Heart left ventricle (tissue), 16 donors: ENCODE data around the gene DCTN1. TPM values are rescaled to one million over a fixed set of nuclear protein-coding genes. Genes with fewer than 3 reads are reported as not detected.

ENCODE experiments used
- ATAC-seq, 4 donors: fragments of 200-7000 bp; cut with Tn5 transposase; one replicate each; pipeline ENCODE4 v1.9.1; 2020 to 2022; ENCODE audit warnings: moderate library complexity in 4 of 4, mild to moderate bottlenecking in 3 of 4, moderate number of reproducible peaks in 1 of 4
- DNase-seq, 5 donors: peaks; one replicate each; pipeline ENCODE4 v3.0.0-alpha.2; 2020
- H3K27ac ChIP-seq, 12 donors: fragments of 200-600 bp; sonication (generic) in 4 of 12; one replicate each; pipeline versions ENCODE4 v1.5.0 to v1.8.0; 2016 to 2022; ENCODE audit warnings: mild to moderate bottlenecking in 2 of 12
- H3K27me3 ChIP-seq, 9 donors: fragments of 200-600 bp; sonication (generic) in 2 of 9; one replicate each; pipeline versions ENCODE4 v1.5.1 to v1.8.0; 2016 to 2022; ENCODE audit warnings: mild to moderate bottlenecking in 3 of 9
- H3K36me3 ChIP-seq, 9 donors: fragments of 200-600 bp; sonication (generic) in 2 of 9; one replicate each; pipeline versions ENCODE4 v1.5.0 to v1.8.0; 2018 to 2022; ENCODE audit warnings: mild to moderate bottlenecking in 2 of 9
- H3K4me1 ChIP-seq, 12 donors: fragments of 200-600 bp; sonication (generic) in 4 of 12; one replicate each; pipeline versions ENCODE4 v1.5.0 to v1.8.0; 2016 to 2022; ENCODE audit warnings: mild to moderate bottlenecking in 3 of 12
- H3K4me3 ChIP-seq, 12 donors: fragments of 200-600 bp; sonication (generic) in 4 of 12; one replicate each; pipeline versions ENCODE4 v1.5.0 to v1.8.0; 2017 to 2022; ENCODE audit warnings: mild to moderate bottlenecking in 9 of 12, moderate library complexity in 4 of 12
- H3K9me3 ChIP-seq, 12 donors: fragments of 200-600 bp; sonication (generic) in 4 of 12; one replicate each; pipeline versions ENCODE4 v1.5.0 to v1.8.0; 2016 to 2022; ENCODE audit warnings: mild to moderate bottlenecking in 1 of 12
- CTCF ChIP-seq, 12 donors: fragments of 200-600 bp; sonication (generic) in 4 of 12; IDR thresholded peaks; one replicate each; pipeline versions ENCODE4 v1.5.0 to v1.8.0; 2018 to 2022; ENCODE audit warnings: antibody characterized with exemption in 12 of 12, mild to moderate bottlenecking in 5 of 12
- POLR2A ChIP-seq, 2 donors: fragments of 450-650 bp; IDR thresholded peaks; one replicate each; pipeline ENCODE4 v1.6.1; 2017; ENCODE audit warnings: antibody characterized with exemption in 2 of 2, mild to moderate bottlenecking in 2 of 2, moderate library complexity in 2 of 2
- WGBS, 4 donors: extraction: QIAGEN DNeasy Blood & Tissue Kit in 2 of 4; methylation state at CpG; one replicate each; pipeline versions ENCODE4 v1.1.5 to v1.1.7; 2013 to 2018; 5-methylcytosine and 5-hydroxymethylcytosine counted together
- intact Hi-C, 10 donors: fragments of 100-400 bp; cut with DNase I; formaldehyde crosslinking; loops; one replicate each; pipeline versions ENCODE4 v1.11.1 to v1.14.2; 2022
- polyA plus RNA-seq, 2 donors: library from polyadenylated mRNA; stranded (reverse); fragments of 200-250 nt; gene quantifications; one replicate each; pipeline ENCODE4 v1.2.3, GENCODE V29; 2013
- total RNA-seq, 9 donors: library from RNA; depleted of rRNA in 2 of 9; stranded (reverse); fragments of >200 nt in 2 of 9; fragmentation: NEBNext Ultra II Directional in 3 of 9; extraction: Animal tissue kit (Norgen Biotek cat#: 25700) in 3 of 9; gene quantifications; one replicate each; pipeline versions ENCODE4 v1.1.0 to v1.2.4, GENCODE V29; 2016 to 2023
- donor health status: ischemic (EF 13 %, LVEDD 7.1; RV severe dilation, severe dysfunction).
- donor health status: healthy with polysubstance abuse.
- donor health status: DM: no; HTN: yes; CAD: no.
- donor health status: DM: no; HTN: no; CAD: no.
- donor health status: ischemic (EF 25% LVEDD 6.9; RV normal size, moderate dysfunction).
- donor health status: ischemic (EF 25% LVEDD 5.7; RV mildly dilated, moderate dysfunction).
- donor health status: healthy.
- donor health status: DM: yes; HTN: yes; CAD: no.
- donor health status: ischemic (EF 35%, LVEDD 5.7; RV mildly dilated, moderate dysfunction).
- donor health status: nonischemic (EF 11% LVEDD 7.7; RV severe dilation, severe dysfunction).
- donor health status: DM: yes; HTN: yes; CAD: no.
- donor health status: PGD.
- donor health status: ischemic (EF 29% LVEDD 5.4; RV normal size, mild dysfunction).
- donor health status: nonischemic (EF 23%, LVEDD 6.1; RV moderate dilation, normal function).

DCTN1 gene
- total and polyA plus RNA-seq, 11 donors: 129 to 376 (median 187) TPM

DNA sequence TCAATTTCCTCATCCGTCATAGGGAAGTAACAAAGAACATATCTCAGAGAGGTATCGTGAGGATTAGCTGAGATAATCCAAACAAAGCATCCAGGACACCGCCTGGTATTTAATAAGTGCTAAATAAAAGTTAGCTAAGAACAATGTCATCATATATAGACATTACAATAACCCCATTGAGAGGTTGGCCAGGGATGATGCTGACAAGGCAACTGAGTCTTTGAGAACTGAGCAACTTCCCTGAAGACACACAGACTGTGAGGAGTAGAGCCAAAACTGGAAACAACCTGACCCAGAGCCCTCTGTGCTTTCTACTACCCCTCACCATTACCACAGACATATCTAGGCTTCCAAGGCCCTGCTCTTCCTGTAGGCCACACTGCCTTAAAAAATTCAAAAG, 1.6 kb upstream of the DCTN1 start:
- Histone ChIP-seq H3K9me3 (no peaks in the 10 kb centered on the region), H3K27me3 (no peaks in the 10 kb centered on the region), H3K36me3 (peaks cover 0 to 32% (median 15%) of the 10 kb centered on the region in 9 donors), H3K4me3 (no peak overlapping the region), H3K4me1 (peaks cover 2 to 83% (median 66%) of the 10 kb centered on the region in 12 donors), H3K27ac (peak overlapping the region in 7 of 12 donors; percentile 7 to 52 (median 43))
- WGBS, 4 donors: 90 to 95% (median 92%) methylated on average over 3 of the region's 3 CpGs
- no peak for TF ChIP-seq CTCF (IDR thresholded peaks at IDR 0.05)
- no peak for TF ChIP-seq POLR2A (IDR thresholded peaks at IDR 0.05)
- DNase-seq (no peak), ATAC-seq (no peak)
- intact Hi-C loops: no loop called here

- no peaks in the 10 kb centered on the region for H3K27me3 ChIP-seq
- no peak overlapping the region for H3K27ac ChIP-seq
- WGBS, 4 donors: 91 to 94% (median 94%) methylated on average over 10 of the region's 10 CpGs
- DNase-seq (no peak), ATAC-seq (no peak)
- TF ChIP-seq CTCF (IDR thresholded peaks at IDR 0.05) (no peak), POLR2A (IDR thresholded peaks at IDR 0.05) (no peak)
- H3K36me3 ChIP-seq: peaks cover 0 to 31% (median 22%) of the 10 kb centered on the region in 9 donors
- intact Hi-C loops: no loop called here
- H3K9me3 ChIP-seq: no peaks in the 10 kb centered on the region
- H3K4me3 ChIP-seq: no peak overlapping the region
- peaks cover 0 to 75% (median 56%) of the 10 kb centered on the region in 12 donors for H3K4me1 ChIP-seq
These were observed 2.1 kb downstream of the DCTN1 start for GRCh38 chr2:74378007-74378406.

- TF ChIP-seq POLR2A (IDR thresholded peaks at IDR 0.05) (no peak), CTCF (IDR thresholded peaks at IDR 0.05) (no peak)
- no peaks in the 10 kb centered on the region for H3K27me3 ChIP-seq
- DNase-seq (no peak), ATAC-seq (no peak)
- 86 to 93% (median 89%) methylated on average over 2 of the region's 2 CpGs for WGBS, 4 donors
- H3K27ac ChIP-seq: no peak overlapping the region
- H3K36me3 ChIP-seq: peaks cover 2 to 52% (median 30%) of the 10 kb centered on the region in 9 donors
- no peaks in the 10 kb centered on the region for H3K9me3 ChIP-seq
- H3K4me1 ChIP-seq: peaks cover 4 to 69% (median 52%) of the 10 kb centered on the region in 12 donors
- intact Hi-C loops: no loop called here
- no peak overlapping the region for H3K4me3 ChIP-seq
These were observed 4.3 kb downstream of the DCTN1 start for GRCh38 chr2:74375838-74376237.

DNA sequence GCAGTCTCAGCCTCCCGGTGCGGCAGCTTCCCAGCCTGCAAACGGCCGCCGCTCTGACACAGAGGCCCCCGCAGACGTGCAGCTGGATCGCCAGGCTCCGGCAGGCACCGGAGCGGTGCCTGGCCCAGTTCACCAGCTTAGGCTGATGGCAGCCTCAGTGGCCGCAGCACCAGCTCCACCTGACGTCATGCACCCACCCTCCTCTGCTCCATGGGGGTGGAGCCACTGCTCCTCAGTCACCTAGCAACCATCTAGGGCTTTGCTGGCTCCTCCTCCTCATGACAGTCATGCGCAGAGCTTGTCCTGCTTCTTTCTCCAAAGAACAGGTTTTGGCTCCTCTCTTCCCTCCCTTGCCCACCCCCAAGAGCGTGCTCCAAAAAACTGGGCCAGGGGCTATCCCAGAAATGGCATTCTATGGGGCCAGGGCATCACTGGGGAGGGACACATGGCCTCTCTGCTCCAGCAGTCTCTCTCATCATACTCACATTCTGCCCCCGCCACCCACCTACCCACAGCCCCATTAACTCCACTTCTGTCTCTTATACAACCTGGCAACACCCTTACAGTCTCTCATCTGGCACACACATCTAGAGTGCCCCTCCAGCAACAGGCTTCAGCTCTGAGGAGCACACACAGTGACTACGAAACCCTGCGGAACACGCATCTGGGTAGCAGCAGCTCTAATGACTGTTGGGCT, 5.5 kb downstream of the DCTN1 start:
- H3K27me3 ChIP-seq: no peaks in the 10 kb centered on the region
- H3K9me3 ChIP-seq: no peaks in the 10 kb centered on the region
- H3K36me3 ChIP-seq: peaks cover 2 to 63% (median 42%) of the 10 kb centered on the region in 9 donors
- peak overlapping the region in 9 of 12 donors; percentile 12 to 74 (median 48) for H3K27ac ChIP-seq
- 52 to 56% (median 55%) methylated on average over 19 of the region's 19 CpGs for WGBS, 4 donors
- DNase-seq (peak; percentile 76 to 86 (median 81)), ATAC-seq (peak; percentile 92 to 96 (median 94))
- peak overlapping the region in 11 of 12 donors; percentile 14 to 56 (median 46) for H3K4me3 ChIP-seq
- TF ChIP-seq POLR2A (IDR thresholded peaks at IDR 0.05) (no peak), CTCF (IDR thresholded peaks at IDR 0.05) (no peak)
- intact Hi-C loops: no loop called here
- H3K4me1 ChIP-seq: peaks cover 4 to 57% (median 40%) of the 10 kb centered on the region in 12 donors
